Measurements from ENCODE around the gene NFKBIB. TPM values are rescaled to one million over a fixed set of nuclear protein-coding genes. Genes with fewer than 3 reads are reported as not detected.

The NFKBIB gene
- total and polyA plus RNA-seq, 2 of the 8 experiments (the other 6 are each of a cell fraction or from before 2014, with no cell fraction given): 37.3 to 44.1 TPM

- Histone ChIP-seq H3K79me1 (ENCODE audit: low read depth, low read length) (no peaks in the 10 kb centered on the region; the same call in 1 of the 2 replicates), H3K4me2 (ENCODE audit: insufficient read depth in 1 of 2, low read depth in 2 of 2, low read length in 2 of 2) (no peak overlapping the region), H3K4me1 (replicated peaks in 1 of 4; ENCODE audit: control insufficient read depth in 3 of 4, insufficient read depth in 4 of 4, low read length in 3 of 4) (no peaks in the 10 kb centered on the region), H2AK5ac (ENCODE audit: low read depth, low read length) (no peak overlapping the region), H4K8ac (ENCODE audit: extremely low read depth, insufficient read depth, low read length) (no peak overlapping the region), H2BK120ac (replicated peaks; ENCODE audit: low read depth, low read length) (no peak overlapping the region), H3K27ac (ENCODE audit: low read depth, low read length) (no peak overlapping the region), H4K20me1 (replicated peaks in 1 of 2; ENCODE audit: control insufficient read depth in 1 of 2, insufficient read depth in 2 of 2, low read length in 2 of 2) (peaks cover 0 to 2% of the 10 kb centered on the region in 2 experiments), H3K36me3 (ENCODE audit: control insufficient read depth in 2 of 4, insufficient read depth in 4 of 4, low read length in 3 of 4) (no peaks in the 10 kb centered on the region), H3K79me2 (ENCODE audit: control insufficient read depth in 1 of 2, insufficient read depth in 2 of 2, low read length in 2 of 2) (no peaks in the 10 kb centered on the region), H3K4ac (replicated peaks; ENCODE audit: insufficient read length, low read depth, low read length) (no peak overlapping the region), H2BK20ac (ENCODE audit: low read length) (no peak overlapping the region), H3K9me3 (ENCODE audit: insufficient read depth in 2 of 2, low read depth in 1 of 2, low read length in 1 of 2) (no peaks in the 10 kb centered on the region), H4K91ac (replicated peaks; ENCODE audit: insufficient read length, low read length) (no peak overlapping the region), H2AFZ (ENCODE audit: low read length) (no peak overlapping the region), H2BK15ac (ENCODE audit: low read length) (no peak overlapping the region), H2BK5ac (ENCODE audit: low read depth, low read length) (no peak overlapping the region), H2BK12ac (ENCODE audit: low read depth, low read length) (no peak overlapping the region), H3K14ac (ENCODE audit: insufficient read length) (no peak overlapping the region), H4K5ac (ENCODE audit: insufficient read length, low read depth, low read length) (no peak overlapping the region), H3K4me3 (ENCODE audit: extremely low read depth in 1 of 4, insufficient read depth in 2 of 4, low read depth in 3 of 4, low read length in 4 of 4) (no peak overlapping the region), H3K56ac (replicated peaks; ENCODE audit: insufficient read length, low read depth, low read length) (no peak overlapping the region), H3K18ac (ENCODE audit: extremely low read depth, low read length) (no peak overlapping the region), H3K27me3 (replicated peaks in 1 of 4; ENCODE audit: control insufficient read depth in 3 of 4, extremely low read depth in 1 of 4, insufficient read depth in 3 of 4, low read length in 3 of 4) (no peaks in the 10 kb centered on the region), H3K9ac (replicated peaks in 1 of 4; ENCODE audit: extremely low read depth in 1 of 4, low read depth in 3 of 4, low read length in 3 of 4) (no peak overlapping the region), H3K23me2 (ENCODE audit: low read depth, low read length) (no peaks in the 10 kb centered on the region), H3K23ac (ENCODE audit: insufficient read length) (no peak overlapping the region)
- ChIA-PET POLR2A (ENCODE audit: partially characterized antibody) (interaction anchor here (0.8 kb wide), 1 partner anchor 49 kb away, joined by 3 read pairs; no protein-coding TSS in a partner anchor), CTCF (ENCODE audit: partially characterized antibody) (interaction anchor here (0.5 to 1.3 kb wide), 5 partner anchors 14 to 141 kb away, joined by 3 read pairs; no protein-coding TSS in a partner anchor)
- no peak for DNase-seq (ENCODE audit: low read depth in 1 of 2, low spot score in 2 of 2)
- no peak for FAIRE-seq
- 88% methylated on average over 5 of the region's 5 CpGs; no CpG with 5 or more reads in 1 of the 2 experiments for WGBS, 2 experiments (ENCODE audit: extremely low coverage in 1 of 2, insufficient coverage in 1 of 2, insufficient read length in 1 of 2, insufficient replicate concordance in 2 of 2, low coverage in 1 of 2, low lambda C conversion rate in 2 of 2, missing lambda C conversion rate in 1 of 2)
- TF ChIP-seq TAF1 (IDR thresholded peaks at IDR 0.05; ENCODE audit: low read depth, low read length): no peak
- TF ChIP-seq, protein P1, sequence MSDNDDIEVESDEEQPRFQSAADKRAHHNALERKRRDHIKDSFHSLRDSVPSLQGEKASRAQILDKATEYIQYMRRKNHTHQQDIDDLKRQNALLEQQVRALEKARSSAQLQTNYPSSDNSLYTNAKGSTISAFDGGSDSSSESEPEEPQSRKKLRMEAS (IDR thresholded peaks at IDR 0.05): no peak
- no peak for TF ChIP-seq RNF2 (IDR thresholded peaks at IDR 0.05; ENCODE audit: borderline replicate concordance, low read depth, low read length, missing control alignments, poor library complexity, severe bottlenecking)
- TF ChIP-seq ASH2L (IDR thresholded peaks at IDR 0.05; ENCODE audit: low read length): no peak
- TF ChIP-seq GABPA (IDR thresholded peaks at IDR 0.05; ENCODE audit: borderline replicate concordance, insufficient read depth, low read length): no peak
- TF ChIP-seq BACH1 (IDR thresholded peaks at IDR 0.05; ENCODE audit: low read length): no peak
- TF ChIP-seq TAF7 (optimal IDR thresholded peaks at IDR 0.05; ENCODE audit: borderline replicate concordance, low read depth, low read length): no peak
- no peak for TF ChIP-seq KDM4A (IDR thresholded peaks at IDR 0.05; ENCODE audit: low read depth, low read length, severe bottlenecking)
- no peak for TF ChIP-seq CTBP2 (IDR thresholded peaks at IDR 0.05; ENCODE audit: borderline replicate concordance, insufficient read depth, insufficient read length, low read length)
- TF ChIP-seq RXRA (IDR thresholded peaks at IDR 0.05; ENCODE audit: insufficient read depth, low read depth, low read length): no peak
- TF ChIP-seq SIN3A (conservative IDR thresholded peaks at IDR 0.05 in 1 of 2, IDR thresholded peaks at IDR 0.05 in 1 of 2; ENCODE audit: low read depth in 1 of 2, low read length in 2 of 2): no peak
- TF ChIP-seq NRF1 (IDR thresholded peaks at IDR 0.05; ENCODE audit: low read depth, low read length): no peak
- TF ChIP-seq CBX8 (IDR thresholded peaks at IDR 0.05; ENCODE audit: borderline replicate concordance, low read depth, low read length): no peak
- TF ChIP-seq SP2 (IDR thresholded peaks at IDR 0.05; ENCODE audit: low read length): no peak
These were observed 6.9 kb upstream of the NFKBIB start for GRCh38 chr19:38892841-38893240.

Data from H1 (cell line).